SU-DHL-6 (cell line): Measurements from ENCODE around the gene DSP.

Source experiments
- H2AFZ ChIP-seq: fragments of 200-600 bp; sonication (generic); 2 replicates; pipeline ENCODE4 v1.6.1; 2014; ENCODE audit warnings: low read depth, mild to moderate bottlenecking, moderate library complexity, mixed read lengths, antibody characterized with exemption, low read length; ENCODE audit not compliant: severe bottlenecking
- H3F3A ChIP-seq: fragments of 200-600 bp; shearing (Covaris generic); 2 replicates; pipeline ENCODE4 v1.6.0; 2016; ENCODE audit warnings: antibody characterized with exemption, mild to moderate bottlenecking; ENCODE audit not compliant: insufficient read depth
- H3K27ac ChIP-seq: fragments of 200-600 bp; sonication (generic); 2 replicates; pipeline ENCODE4 v1.5.1; 2016; ENCODE audit warnings: low read depth, mild to moderate bottlenecking, low read length, moderate library complexity, mixed read lengths
- H3K27me3 ChIP-seq: fragments of 200-600 bp; sonication (generic), shearing (Covaris generic); 2 replicates; pipeline ENCODE4 v1.6.0; 2014; ENCODE audit warnings: mild to moderate bottlenecking, low read length
- H3K36me3 ChIP-seq: fragments of 200-600 bp; sonication (generic); 2 replicates; pipeline ENCODE4 v1.6.1; 2014; ENCODE audit warnings: mild to moderate bottlenecking, low read length, mixed read lengths
- H3K4me2 ChIP-seq: fragments of 300-600, 200-600 bp; shearing (Covaris generic), sonication (generic); 2 replicates; pipeline ENCODE4 v1.6.0; 2014; ENCODE audit warnings: low read length, low read depth, mild to moderate bottlenecking; ENCODE audit not compliant: poor library complexity, severe bottlenecking
- H3K4me3 ChIP-seq: fragments of 200-600 bp; sonication (generic); 2 replicates; pipeline ENCODE4 v1.5.1; 2014; ENCODE audit warnings: antibody characterized with exemption, low read length, mild to moderate bottlenecking, mixed read lengths; ENCODE audit not compliant: insufficient read depth, poor library complexity, severe bottlenecking
- H3K79me2 ChIP-seq: fragments of 200-600 bp; sonication (generic); 2 replicates; pipeline ENCODE4 v1.6.1; 2014; ENCODE audit warnings: mild to moderate bottlenecking, low read length, moderate library complexity; ENCODE audit not compliant: insufficient read depth
- H3K9ac ChIP-seq: fragments of 200-600 bp; sonication (generic); 2 replicates; pipeline ENCODE4 v1.7.0; 2014; ENCODE audit warnings: mild to moderate bottlenecking, low read length
- H3K9me2 ChIP-seq: fragments of 200-600 bp; sonication (generic); replicated peaks from 2 replicates; pipeline ENCODE4 v1.6.1; 2014; ENCODE audit warnings: low read length; ENCODE audit not compliant: insufficient read depth
- H3K9me3 ChIP-seq: fragments of 200-600 bp; sonication (generic); 2 replicates; pipeline ENCODE4 v1.6.1; 2014; ENCODE audit warnings: low read length, mixed read lengths; ENCODE audit not compliant: insufficient read depth
- H4K20me1 ChIP-seq: fragments of 200-600 bp; sonication (generic); 2 replicates; pipeline ENCODE4 v1.6.1; 2014; ENCODE audit warnings: low read depth, mild to moderate bottlenecking, antibody characterized with exemption, low read length, moderate library complexity, mixed read lengths
- EZH2phosphoT487 ChIP-seq: fragments of 200-600 bp; sonication (generic), shearing (Covaris generic); conservative IDR thresholded peaks from 2 replicates; pipeline ENCODE4 v1.6.1; 2018; ENCODE audit warnings: mild to moderate bottlenecking, antibody characterized with exemption, low read length, moderate library complexity, mixed read lengths
- TF ChIP-seq, protein P1 (sequence below): fragments of 200-600 bp; sonication (generic); IDR thresholded peaks from one replicate; pipeline ENCODE4 v1.5.1; 2017; ENCODE audit warnings: antibody characterized with exemption, mild to moderate bottlenecking, low read length, moderate library complexity; ENCODE audit not compliant: insufficient read depth, poor library complexity, severe bottlenecking

The DSP gene

DNA sequence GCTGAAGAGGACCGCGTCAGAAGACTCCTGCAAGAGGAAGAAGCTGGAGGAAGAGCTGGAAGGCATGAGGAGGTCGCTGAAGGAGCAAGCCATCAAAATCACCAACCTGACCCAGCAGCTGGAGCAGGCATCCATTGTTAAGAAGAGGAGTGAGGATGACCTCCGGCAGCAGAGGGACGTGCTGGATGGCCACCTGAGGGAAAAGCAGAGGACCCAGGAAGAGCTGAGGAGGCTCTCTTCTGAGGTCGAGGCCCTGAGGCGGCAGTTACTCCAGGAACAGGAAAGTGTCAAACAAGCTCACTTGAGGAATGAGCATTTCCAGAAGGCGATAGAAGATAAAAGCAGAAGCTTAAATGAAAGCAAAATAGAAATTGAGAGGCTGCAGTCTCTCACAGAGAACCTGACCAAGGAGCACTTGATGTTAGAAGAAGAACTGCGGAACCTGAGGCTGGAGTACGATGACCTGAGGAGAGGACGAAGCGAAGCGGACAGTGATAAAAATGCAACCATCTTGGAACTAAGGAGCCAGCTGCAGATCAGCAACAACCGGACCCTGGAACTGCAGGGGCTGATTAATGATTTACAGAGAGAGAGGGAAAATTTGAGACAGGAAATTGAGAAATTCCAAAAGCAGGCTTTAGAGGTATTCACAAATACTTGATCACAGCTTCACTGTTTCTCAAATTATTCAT, 39.6 kb downstream of the DSP start:
- no peaks in the 10 kb centered on the region for H4K20me1 ChIP-seq
- no peaks in the 10 kb centered on the region for H3K9me3 ChIP-seq
- no peak overlapping the region for H3K9ac ChIP-seq
- TF ChIP-seq, protein P1, sequence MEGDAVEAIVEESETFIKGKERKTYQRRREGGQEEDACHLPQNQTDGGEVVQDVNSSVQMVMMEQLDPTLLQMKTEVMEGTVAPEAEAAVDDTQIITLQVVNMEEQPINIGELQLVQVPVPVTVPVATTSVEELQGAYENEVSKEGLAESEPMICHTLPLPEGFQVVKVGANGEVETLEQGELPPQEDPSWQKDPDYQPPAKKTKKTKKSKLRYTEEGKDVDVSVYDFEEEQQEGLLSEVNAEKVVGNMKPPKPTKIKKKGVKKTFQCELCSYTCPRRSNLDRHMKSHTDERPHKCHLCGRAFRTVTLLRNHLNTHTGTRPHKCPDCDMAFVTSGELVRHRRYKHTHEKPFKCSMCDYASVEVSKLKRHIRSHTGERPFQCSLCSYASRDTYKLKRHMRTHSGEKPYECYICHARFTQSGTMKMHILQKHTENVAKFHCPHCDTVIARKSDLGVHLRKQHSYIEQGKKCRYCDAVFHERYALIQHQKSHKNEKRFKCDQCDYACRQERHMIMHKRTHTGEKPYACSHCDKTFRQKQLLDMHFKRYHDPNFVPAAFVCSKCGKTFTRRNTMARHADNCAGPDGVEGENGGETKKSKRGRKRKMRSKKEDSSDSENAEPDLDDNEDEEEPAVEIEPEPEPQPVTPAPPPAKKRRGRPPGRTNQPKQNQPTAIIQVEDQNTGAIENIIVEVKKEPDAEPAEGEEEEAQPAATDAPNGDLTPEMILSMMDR = no peak
- TF ChIP-seq EZH2phosphoT487 = no peak
- no peak overlapping the region for H3K4me2 ChIP-seq
- H3F3A ChIP-seq = no peaks in the 10 kb centered on the region
- H3K27me3 ChIP-seq = no peaks in the 10 kb centered on the region
- no peaks in the 10 kb centered on the region for H3K79me2 ChIP-seq
- no peak overlapping the region for H2AFZ ChIP-seq
- no peak overlapping the region for H3K27ac ChIP-seq
- no peaks in the 10 kb centered on the region for H3K9me2 ChIP-seq
- H3K4me3 ChIP-seq = no peak overlapping the region
- no peaks in the 10 kb centered on the region for H3K36me3 ChIP-seq

DNA sequence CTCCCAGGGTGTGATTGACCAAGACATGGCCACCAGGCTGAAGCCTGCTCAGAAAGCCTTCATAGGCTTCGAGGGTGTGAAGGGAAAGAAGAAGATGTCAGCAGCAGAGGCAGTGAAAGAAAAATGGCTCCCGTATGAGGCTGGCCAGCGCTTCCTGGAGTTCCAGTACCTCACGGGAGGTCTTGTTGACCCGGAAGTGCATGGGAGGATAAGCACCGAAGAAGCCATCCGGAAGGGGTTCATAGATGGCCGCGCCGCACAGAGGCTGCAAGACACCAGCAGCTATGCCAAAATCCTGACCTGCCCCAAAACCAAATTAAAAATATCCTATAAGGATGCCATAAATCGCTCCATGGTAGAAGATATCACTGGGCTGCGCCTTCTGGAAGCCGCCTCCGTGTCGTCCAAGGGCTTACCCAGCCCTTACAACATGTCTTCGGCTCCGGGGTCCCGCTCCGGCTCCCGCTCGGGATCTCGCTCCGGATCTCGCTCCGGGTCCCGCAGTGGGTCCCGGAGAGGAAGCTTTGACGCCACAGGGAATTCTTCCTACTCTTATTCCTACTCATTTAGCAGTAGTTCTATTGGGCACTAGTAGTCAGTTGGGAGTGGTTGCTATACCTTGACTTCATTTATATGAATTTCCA, 43.9 kb downstream of the DSP start:
- Histone ChIP-seq H3F3A (no peaks in the 10 kb centered on the region), H3K4me2 (no peak overlapping the region), H3K9ac (no peak overlapping the region), H3K36me3 (no peaks in the 10 kb centered on the region), H3K27me3 (no peaks in the 10 kb centered on the region), H3K9me2 (no peaks in the 10 kb centered on the region), H3K79me2 (peaks cover 4% of the 10 kb centered on the region), H2AFZ (no peak overlapping the region), H3K4me3 (no peak overlapping the region), H3K27ac (no peak overlapping the region), H4K20me1 (no peaks in the 10 kb centered on the region), H3K9me3 (no peaks in the 10 kb centered on the region)
- TF ChIP-seq EZH2phosphoT487 = no peak
- TF ChIP-seq, protein P1 = no peak

DNA sequence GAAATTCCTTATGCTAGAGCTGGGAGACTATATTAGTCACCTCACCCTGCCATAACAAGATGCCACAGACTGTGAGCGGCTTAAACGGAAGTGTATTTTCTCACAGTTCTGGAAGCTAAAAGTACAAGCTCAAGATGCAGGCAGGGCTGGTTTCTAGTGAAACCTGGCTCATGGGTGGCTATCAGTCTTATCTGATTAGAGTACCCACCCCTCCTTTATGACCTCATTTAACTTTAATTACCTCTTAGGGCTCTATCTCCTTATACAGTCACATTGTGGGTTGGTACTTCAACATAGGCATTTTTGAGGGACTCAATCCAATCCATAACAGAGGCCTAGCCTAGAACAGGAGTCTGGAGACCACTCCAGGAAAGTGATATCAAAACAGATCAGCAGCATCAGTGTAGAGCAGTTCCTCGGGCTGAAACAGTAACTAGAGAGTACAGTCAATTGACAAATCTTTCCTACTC, 46.2 kb downstream of the DSP start:
- H3K36me3 ChIP-seq = 0 out of 2 replicates have a peak, but pooled peaks cover 4% of the 10 kb centered on the region
- no peak overlapping the region for H2AFZ ChIP-seq
- H3F3A ChIP-seq = no peaks in the 10 kb centered on the region
- H3K27ac ChIP-seq = no peak overlapping the region
- H3K9me3 ChIP-seq = no peaks in the 10 kb centered on the region
- H3K9ac ChIP-seq = no peak overlapping the region
- H3K4me2 ChIP-seq = no peak overlapping the region
- H3K4me3 ChIP-seq = no peak overlapping the region
- H3K79me2 ChIP-seq = peaks cover 26% of the 10 kb centered on the region
- H3K27me3 ChIP-seq = no peaks in the 10 kb centered on the region
- H3K9me2 ChIP-seq = no peaks in the 10 kb centered on the region
- no peak for TF ChIP-seq EZH2phosphoT487
- TF ChIP-seq, protein P1 = no peak
- peaks cover 18% of the 10 kb centered on the region for H4K20me1 ChIP-seq
